GM19372 (cell line): ENCODE results near the gene FUT4.

ENCODE experiments used
- ATAC-seq: cut with Tn5 transposase; IDR thresholded peaks from one replicate; pipeline ENCODE4 v1.9.1; 2021; ENCODE audit warnings: mild to moderate bottlenecking, low read depth, moderate library complexity; ENCODE audit not compliant: unreplicated experiment

FUT4 gene

DNA sequence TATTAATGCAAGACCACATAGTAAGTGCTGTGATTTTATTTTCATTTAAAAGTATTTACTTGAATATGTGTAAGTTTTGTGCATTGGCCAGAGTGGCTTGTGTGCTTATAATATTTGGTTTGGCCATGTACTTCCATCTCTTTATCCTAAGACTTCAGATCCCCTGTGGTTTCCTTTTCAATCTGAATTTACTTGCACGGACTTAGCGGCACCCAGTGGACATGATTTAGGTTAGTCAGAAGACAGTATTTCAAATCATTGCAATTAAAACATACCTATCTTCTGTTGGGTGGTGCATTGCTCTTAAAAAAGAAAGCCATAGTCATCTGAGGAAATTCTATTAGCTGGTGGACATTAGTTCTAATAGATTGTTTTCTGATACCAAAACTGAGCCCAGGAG is 54.2 kb downstream of the FUT4 start:
- ATAC-seq, result no peak
